GM12801 (cell line): ENCODE measurements around the gene RNU7-1.

Source experiments
- TF ChIP-seq, protein P1 (sequence below): IDR thresholded peaks from one replicate; pipeline ENCODE4 v1.5.1; 2011; ENCODE audit warnings: control low read depth; ENCODE audit not compliant: insufficient read length; ENCODE audit errors: extremely low read depth

Gene RNU7-1

DNA sequence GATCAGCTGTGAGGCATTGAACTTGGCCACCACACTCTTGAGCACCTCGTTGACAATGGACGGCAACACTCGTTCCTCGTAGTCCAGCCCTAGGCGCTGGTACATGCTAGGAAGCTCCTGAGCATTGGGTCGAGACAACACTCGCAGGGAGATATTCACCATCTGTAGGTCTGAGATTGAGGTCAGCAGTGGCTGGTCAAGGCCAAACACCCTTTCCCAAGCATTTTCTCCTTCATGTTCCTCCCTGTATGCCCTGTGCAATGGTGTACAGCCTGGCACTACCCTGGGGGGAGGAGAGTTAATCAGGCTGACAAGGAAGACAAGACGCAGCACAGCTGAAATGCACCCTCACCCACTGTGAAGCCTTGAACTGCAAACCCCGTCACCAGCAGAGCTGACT, 24.8 kb downstream of the RNU7-1 start:
- TF ChIP-seq, protein P1, sequence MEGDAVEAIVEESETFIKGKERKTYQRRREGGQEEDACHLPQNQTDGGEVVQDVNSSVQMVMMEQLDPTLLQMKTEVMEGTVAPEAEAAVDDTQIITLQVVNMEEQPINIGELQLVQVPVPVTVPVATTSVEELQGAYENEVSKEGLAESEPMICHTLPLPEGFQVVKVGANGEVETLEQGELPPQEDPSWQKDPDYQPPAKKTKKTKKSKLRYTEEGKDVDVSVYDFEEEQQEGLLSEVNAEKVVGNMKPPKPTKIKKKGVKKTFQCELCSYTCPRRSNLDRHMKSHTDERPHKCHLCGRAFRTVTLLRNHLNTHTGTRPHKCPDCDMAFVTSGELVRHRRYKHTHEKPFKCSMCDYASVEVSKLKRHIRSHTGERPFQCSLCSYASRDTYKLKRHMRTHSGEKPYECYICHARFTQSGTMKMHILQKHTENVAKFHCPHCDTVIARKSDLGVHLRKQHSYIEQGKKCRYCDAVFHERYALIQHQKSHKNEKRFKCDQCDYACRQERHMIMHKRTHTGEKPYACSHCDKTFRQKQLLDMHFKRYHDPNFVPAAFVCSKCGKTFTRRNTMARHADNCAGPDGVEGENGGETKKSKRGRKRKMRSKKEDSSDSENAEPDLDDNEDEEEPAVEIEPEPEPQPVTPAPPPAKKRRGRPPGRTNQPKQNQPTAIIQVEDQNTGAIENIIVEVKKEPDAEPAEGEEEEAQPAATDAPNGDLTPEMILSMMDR: no peak

DNA sequence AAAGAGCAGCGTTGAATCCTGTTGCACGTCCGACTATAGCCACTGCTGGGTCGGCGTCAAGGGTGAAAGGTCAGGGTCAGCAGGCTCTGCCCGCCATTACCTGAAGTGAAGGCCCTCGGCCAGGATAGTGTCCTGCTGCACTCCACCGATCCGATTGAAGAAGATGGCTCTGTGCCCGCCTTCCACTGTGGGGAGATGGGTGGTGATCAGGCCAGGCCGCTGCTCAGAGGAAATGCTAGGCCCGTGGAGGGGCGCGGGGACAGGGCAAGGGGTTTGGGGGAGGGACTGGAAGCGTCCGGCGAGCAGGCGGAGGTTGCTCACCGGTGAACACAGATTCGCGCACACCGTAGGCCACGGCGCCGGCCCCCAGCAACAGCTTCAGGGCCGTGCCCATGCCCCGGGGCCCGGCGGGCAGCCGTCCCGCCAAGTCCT, 26.5 kb downstream of the RNU7-1 start:
- TF ChIP-seq, protein P1: no peak

DNA sequence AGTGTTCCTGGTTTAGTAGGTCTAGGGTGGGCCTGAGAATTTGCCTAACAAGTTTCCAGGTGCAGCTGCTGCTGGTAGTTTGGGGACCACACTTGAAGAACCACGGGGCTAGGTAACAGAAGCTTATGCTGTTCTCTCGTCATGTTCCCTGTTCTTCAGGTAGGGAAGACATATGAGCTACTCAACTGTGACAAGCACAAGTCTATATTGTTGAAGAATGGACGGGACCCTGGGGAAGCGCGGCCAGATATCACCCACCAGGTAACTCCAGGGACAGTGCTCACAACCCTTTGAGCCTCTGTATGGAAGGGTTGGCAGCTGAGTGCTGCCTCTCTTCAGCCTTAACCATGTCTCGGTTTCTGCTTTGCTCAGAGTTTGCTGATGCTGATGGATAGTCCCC, 30.6 kb downstream of the RNU7-1 start:
- TF ChIP-seq, protein P1: no peak

DNA sequence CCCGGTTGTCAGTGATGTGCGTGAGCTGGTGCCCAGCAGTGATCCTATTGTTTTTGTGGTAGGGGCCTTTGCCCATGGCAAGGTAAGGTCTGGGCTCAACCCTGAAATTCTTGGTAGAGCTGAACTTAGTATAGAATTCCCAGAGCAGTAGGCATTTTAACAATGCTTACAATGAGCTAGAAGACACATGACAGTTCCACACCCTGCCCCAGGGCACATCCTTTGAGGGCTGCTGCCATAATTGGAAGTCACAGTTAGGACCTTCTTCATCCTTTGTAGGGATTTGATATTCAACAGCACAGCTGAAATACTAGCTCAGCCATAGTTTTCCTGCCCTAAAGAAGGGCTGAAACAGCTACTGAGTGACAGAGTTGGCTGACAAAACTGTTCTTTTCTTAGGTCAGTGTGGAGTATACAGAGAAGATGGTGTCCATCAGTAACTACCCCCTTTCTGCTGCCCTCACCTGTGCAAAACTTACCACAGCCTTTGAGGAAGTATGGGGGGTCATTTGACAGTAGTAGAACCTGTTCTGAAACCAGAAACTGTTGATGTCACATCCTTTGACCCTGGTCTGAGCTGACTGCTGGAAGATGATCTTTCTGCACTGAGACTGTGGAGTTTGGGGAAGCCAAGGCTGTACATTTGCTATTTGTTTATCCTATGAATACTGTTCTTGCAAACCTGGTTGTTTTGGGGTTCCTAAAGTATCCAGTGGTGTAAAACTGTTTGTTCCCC, 31.8 kb downstream of the RNU7-1 start:
- TF ChIP-seq, protein P1: no peak

DNA sequence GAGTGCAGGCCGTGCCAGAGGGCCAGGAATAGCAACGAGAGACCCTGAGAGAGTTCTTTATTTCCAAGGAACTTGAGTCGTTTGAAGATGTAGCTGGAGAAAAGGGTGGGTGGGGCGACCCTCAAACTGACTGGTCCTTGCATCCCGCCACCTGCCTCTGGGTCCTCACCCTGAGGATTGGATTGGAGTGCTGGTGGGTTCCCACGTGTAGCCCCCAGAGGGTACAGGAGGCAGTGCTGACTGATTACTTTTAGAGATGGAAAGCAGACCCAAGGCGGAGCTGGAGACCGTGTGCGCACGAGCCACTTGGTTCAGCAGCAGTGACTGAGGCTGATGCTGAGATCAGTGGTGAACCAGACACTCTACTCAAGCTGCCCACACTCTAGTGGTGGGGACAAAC, 34.0 kb downstream of the RNU7-1 start:
- TF ChIP-seq, protein P1: no peak

DNA sequence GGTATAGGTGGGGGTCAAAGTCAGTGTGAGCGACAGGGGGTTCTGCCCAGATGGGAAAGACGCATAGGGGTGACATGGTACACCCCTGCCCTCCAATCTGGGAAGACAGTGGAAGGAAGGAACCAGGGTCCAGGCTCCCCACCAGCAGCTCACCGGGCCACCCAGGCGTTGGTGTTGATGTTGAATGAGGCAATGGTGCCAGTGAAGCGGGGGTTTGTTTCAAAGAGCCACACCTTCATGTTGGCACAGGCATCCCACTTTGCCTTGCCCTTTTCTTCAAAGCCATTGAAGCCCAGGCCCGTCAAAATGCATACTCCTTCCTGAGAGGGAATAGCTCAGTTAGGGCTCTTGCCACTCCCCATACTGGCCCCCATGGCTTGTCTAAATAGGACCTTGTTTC, 34.6 kb downstream of the RNU7-1 start:
- TF ChIP-seq, protein P1: no peak

DNA sequence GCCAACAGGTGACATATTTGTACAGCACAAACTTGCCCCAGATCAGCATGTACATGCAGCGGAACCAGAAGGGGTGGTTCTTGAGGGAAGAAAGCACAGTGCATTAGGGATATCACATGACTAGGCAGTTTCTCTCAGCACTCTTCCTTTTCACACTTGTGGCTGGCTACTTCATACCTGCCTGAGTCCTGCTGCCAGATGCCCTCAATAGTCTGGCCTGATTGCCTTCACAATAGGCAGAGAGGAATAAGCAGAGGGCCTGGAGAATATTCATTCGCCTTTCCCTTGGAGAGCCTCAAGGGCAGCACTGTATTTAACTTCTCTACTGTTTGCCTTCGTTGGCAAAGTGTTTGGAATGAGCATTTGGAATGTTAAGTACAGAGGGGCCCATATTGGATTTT, 35.0 kb downstream of the RNU7-1 start:
- TF ChIP-seq, protein P1: no peak

DNA sequence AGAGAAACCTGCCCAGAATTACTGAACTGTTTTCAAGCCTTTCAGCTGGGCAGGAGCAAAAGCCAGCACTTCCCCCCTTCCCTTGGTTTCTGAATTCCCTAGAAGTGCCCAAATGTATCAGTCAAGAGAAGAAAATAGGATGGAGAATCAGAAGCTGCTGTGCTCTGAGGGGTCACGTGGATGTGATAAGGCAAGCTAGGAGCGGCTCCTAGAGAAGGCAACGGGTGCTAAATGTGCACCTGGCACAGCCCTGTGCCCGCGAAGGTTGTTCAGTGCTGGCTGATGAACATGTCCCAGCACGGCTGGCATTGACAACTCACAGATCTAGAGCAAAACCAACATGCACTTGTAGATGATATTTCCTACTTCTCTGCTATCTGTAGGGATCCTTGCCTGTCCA, 35.4 kb downstream of the RNU7-1 start:
- TF ChIP-seq, protein P1: no peak
